Measurements from ENCODE around the gene PAK4. TPM values are rescaled to one million over a fixed set of nuclear protein-coding genes. Genes with fewer than 3 reads are reported as not detected.
A peak's percentile ranks its signal among the peaks of the same experiment; 100 is the strongest.

Gene PAK4
- total and polyA plus RNA-seq, 2 of the 8 experiments (the other 6 are each of a cell fraction or from before 2014, with no cell fraction given), result 50.7 to 64.4 TPM

DNA sequence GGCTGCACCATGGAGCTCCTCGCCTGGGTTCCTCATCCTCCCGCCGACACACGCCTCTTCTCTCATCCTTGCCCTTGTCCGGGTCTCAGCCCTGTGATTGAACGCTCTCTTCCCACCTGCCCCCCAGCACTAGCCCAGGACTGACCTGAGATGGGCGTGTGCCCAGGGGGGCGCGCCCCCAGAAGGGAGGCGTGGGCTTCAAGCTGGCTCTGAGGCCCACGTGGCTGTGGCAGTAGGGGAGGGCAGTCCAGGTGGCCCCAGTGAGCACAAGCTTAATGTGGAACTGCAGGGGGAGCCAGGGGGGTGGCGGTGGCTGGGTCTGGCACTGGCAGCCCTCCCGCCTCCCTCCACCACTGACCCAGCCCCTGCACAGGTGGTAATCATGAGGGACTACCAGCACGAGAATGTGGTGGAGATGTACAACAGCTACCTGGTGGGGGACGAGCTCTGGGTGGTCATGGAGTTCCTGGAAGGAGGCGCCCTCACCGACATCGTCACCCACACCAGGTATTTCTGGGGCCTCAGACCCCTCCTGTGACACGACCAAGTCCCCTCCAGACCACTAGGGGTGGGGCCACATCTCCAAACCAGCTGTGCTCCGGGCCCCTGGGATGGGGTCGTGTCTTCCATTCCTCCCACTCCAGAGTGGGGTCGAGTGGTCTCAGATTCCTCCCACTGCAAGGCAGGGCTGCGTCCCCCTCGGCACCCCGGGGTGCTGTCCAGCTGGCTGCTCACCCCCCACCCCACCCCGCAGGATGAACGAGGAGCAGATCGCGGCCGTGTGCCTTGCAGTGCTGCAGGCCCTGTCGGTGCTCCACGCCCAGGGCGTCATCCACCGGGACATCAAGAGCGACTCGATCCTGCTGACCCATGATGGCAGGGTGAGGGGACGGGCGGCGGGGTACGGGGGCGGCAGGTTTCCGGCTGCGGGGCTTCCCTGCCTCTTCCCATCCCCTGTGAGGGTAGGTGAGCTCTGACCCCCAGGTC is 49.3 kb downstream of the PAK4 start:
- no peak overlapping the region for H3K4me2 ChIP-seq (ENCODE audit: insufficient read depth in 1 of 2, low read depth in 2 of 2, low read length in 2 of 2)
- no peak overlapping the region for H4K91ac ChIP-seq (replicated peaks; ENCODE audit: insufficient read length, low read length)
- peaks cover 0 to 33% (median 8%) of the 10 kb centered on the region in 4 experiments; a peak in 3 of 8 replicates for H3K36me3 ChIP-seq (ENCODE audit: control insufficient read depth in 2 of 4, insufficient read depth in 4 of 4, low read length in 3 of 4)
- TF ChIP-seq RBBP5 (IDR thresholded peaks at IDR 0.05; ENCODE audit: borderline replicate concordance, low read depth, low read length) (no peak), RFX5 (IDR thresholded peaks at IDR 0.05; ENCODE audit: borderline replicate concordance, low read depth, low read length) (no peak), CREB1 (IDR thresholded peaks at IDR 0.05) (no peak), TCF12 (IDR thresholded peaks at IDR 0.05; ENCODE audit: low read depth, low read length) (no peak), CEBPB (IDR thresholded peaks at IDR 0.05; ENCODE audit: low read depth, low read length) (no peak)
- H2BK5ac ChIP-seq (ENCODE audit: low read depth, low read length), result no peak overlapping the region
- peaks cover 0 to 3% (median 1%) of the 10 kb centered on the region in 4 experiments; a peak in 3 of 7 replicates for H3K4me1 ChIP-seq (replicated peaks in 1 of 4; ENCODE audit: control insufficient read depth in 3 of 4, insufficient read depth in 4 of 4, low read length in 3 of 4)
- H2AFZ ChIP-seq (ENCODE audit: low read length), result no peak overlapping the region
- H2BK12ac ChIP-seq (ENCODE audit: low read depth, low read length), result no peak overlapping the region
- H3K23ac ChIP-seq (ENCODE audit: insufficient read length), result no peak overlapping the region
- DNase-seq (ENCODE audit: low read depth in 1 of 2, low spot score in 2 of 2) (no peak), FAIRE-seq (no peak)
- no peak overlapping the region for H2AK5ac ChIP-seq (ENCODE audit: low read depth, low read length)
- 0 out of 2 replicates have a peak overlapping the region, but pooled peaks have one; percentile 35 for H4K8ac ChIP-seq (ENCODE audit: extremely low read depth, insufficient read depth, low read length)
- H3K14ac ChIP-seq (ENCODE audit: insufficient read length), result no peak overlapping the region
- 88% methylated on average over 30 of the region's 43 CpGs; no CpG with 5 or more reads in 1 of the 2 experiments for WGBS, 2 experiments (ENCODE audit: extremely low coverage in 1 of 2, insufficient coverage in 1 of 2, insufficient read length in 1 of 2, insufficient replicate concordance in 2 of 2, low coverage in 1 of 2, low lambda C conversion rate in 2 of 2, missing lambda C conversion rate in 1 of 2)
- H3K4me3 ChIP-seq (ENCODE audit: extremely low read depth in 1 of 4, insufficient read depth in 2 of 4, low read depth in 3 of 4, low read length in 4 of 4), result no peak overlapping the region
- H3K9me3 ChIP-seq (ENCODE audit: insufficient read depth in 2 of 2, low read depth in 1 of 2, low read length in 1 of 2), result no peaks in the 10 kb centered on the region
- no peak overlapping the region for H3K9ac ChIP-seq (replicated peaks in 1 of 4; ENCODE audit: extremely low read depth in 1 of 4, low read depth in 3 of 4, low read length in 3 of 4)
- no peaks in the 10 kb centered on the region; a peak in 1 of 4 replicates for H3K79me2 ChIP-seq (ENCODE audit: control insufficient read depth in 1 of 2, insufficient read depth in 2 of 2, low read length in 2 of 2)
- no peak overlapping the region for H3K27ac ChIP-seq (ENCODE audit: low read depth, low read length)
- H3K79me1 ChIP-seq (ENCODE audit: low read depth, low read length), result no peaks in the 10 kb centered on the region
- ChIA-PET CTCF (ENCODE audit: partially characterized antibody) (interaction anchor here (0.6 to 5.1 kb wide), 8 partner anchors 13 to 65 kb away, joined by 3 to 33 read pairs (median 4); partner anchors contain the start of gene NCCRP1), POLR2A (ENCODE audit: partially characterized antibody) (interaction anchor here (0.6 to 1.7 kb wide), 3 partner anchors 8 to 12 kb away, joined by 3 to 5 read pairs (median 4); no protein-coding TSS in a partner anchor)
- no peak overlapping the region for H4K5ac ChIP-seq (ENCODE audit: insufficient read length, low read depth, low read length)
- H2BK20ac ChIP-seq (ENCODE audit: low read length), result no peak overlapping the region
- H2BK120ac ChIP-seq (replicated peaks; ENCODE audit: low read depth, low read length), result no peak overlapping the region
- H3K27me3 ChIP-seq (replicated peaks in 1 of 4; ENCODE audit: control insufficient read depth in 3 of 4, extremely low read depth in 1 of 4, insufficient read depth in 3 of 4, low read length in 3 of 4), result no peaks in the 10 kb centered on the region
- H2BK15ac ChIP-seq (ENCODE audit: low read length), result no peak overlapping the region
- H3K18ac ChIP-seq (ENCODE audit: extremely low read depth, low read length), result no peak overlapping the region
- no peak overlapping the region for H3K56ac ChIP-seq (replicated peaks; ENCODE audit: insufficient read length, low read depth, low read length)
- H4K20me1 ChIP-seq (replicated peaks in 1 of 2; ENCODE audit: control insufficient read depth in 1 of 2, insufficient read depth in 2 of 2, low read length in 2 of 2), result peaks cover 4 to 6% of the 10 kb centered on the region in 2 experiments
- no peaks in the 10 kb centered on the region for H3K23me2 ChIP-seq (ENCODE audit: low read depth, low read length)
- no peak overlapping the region for H3K4ac ChIP-seq (replicated peaks; ENCODE audit: insufficient read length, low read depth, low read length)
